ENCODE measurements around the gene TLDC2. TPM values are rescaled to one million over a fixed set of nuclear protein-coding genes. Genes with fewer than 3 reads are reported as not detected.

The TLDC2 gene
- total and polyA plus RNA-seq, 4 experiments from 2014 or later = 0.52 TPM; not detected in 3

GRCh38 chr20:36924167-36925045 lies 48.5 kb downstream of the TLDC2 start:
- DNase-seq = no peak
- Mint-ChIP-seq H3K36me3 (peaks cover 55 to 71% of the 10 kb centered on the region in 2 donors), H3K9me3 (no peaks in the 10 kb centered on the region), H3K4me3 (peak overlapping the region in 1 of 8 donors; percentile 22), H3K27me3 (no peaks in the 10 kb centered on the region), H3K4me1 (peaks cover 21 to 49% (median 32%) of the 10 kb centered on the region in 4 donors), H3K27ac (peak overlapping the region; percentile 22 to 90 (median 74))
- no peak overlapping the region for H3K4me3 ChIP-seq (ENCODE audit: low read length in 2 of 2)
- H3K9me3 ChIP-seq (ENCODE audit: control insufficient read depth in 1 of 2, low read length in 2 of 2) = no peaks in the 10 kb centered on the region
- no peaks in the 10 kb centered on the region for H3K27me3 ChIP-seq (ENCODE audit: insufficient read depth, low read length)
- H3K36me3 ChIP-seq (ENCODE audit: insufficient read depth, low read length) = peaks cover 72% of the 10 kb centered on the region
- intact Hi-C loops (cut with micrococcal nuclease) = loop anchor here (2.0 kb wide), 2 partner anchors 16 to 156 kb away; no protein-coding TSS in a partner anchor
- CTCF ChIA-PET (ENCODE audit: partially characterized antibody) = interaction anchor here (1.4 kb wide), 1 partner anchor 11 kb away, joined by 4 read pairs; no protein-coding TSS in a partner anchor
- peaks cover 39% of the 10 kb centered on the region for H3K4me1 ChIP-seq (ENCODE audit: insufficient read depth, low read length)
- H3K27ac ChIP-seq (ENCODE audit: low read depth, low read length) = peak overlapping the region; percentile 7
- POLR2A ChIA-PET (ENCODE audit: partially characterized antibody) = interaction anchor here (0.8 to 2.0 kb wide), 5 partner anchors 8 to 119 kb away, joined by 5 to 9 read pairs (median 6); no protein-coding TSS in a partner anchor

GRCh38 chr20:36925234-36925633 lies 49.3 kb downstream of the TLDC2 start:
- POLR2A ChIA-PET (ENCODE audit: partially characterized antibody) = interaction anchor here (0.6 to 1.0 kb wide), 2 partner anchors 10 to 171 kb away, joined by 3 read pairs; no protein-coding TSS in a partner anchor
- Histone ChIP-seq H3K4me1 (ENCODE audit: insufficient read depth, low read length) (peaks cover 45% of the 10 kb centered on the region), H3K27ac (ENCODE audit: low read depth, low read length) (no peak overlapping the region), H3K9me3 (ENCODE audit: control insufficient read depth in 1 of 2, low read length in 2 of 2) (no peaks in the 10 kb centered on the region), H3K36me3 (ENCODE audit: insufficient read depth, low read length) (peaks cover 74% of the 10 kb centered on the region), H3K27me3 (ENCODE audit: insufficient read depth, low read length) (no peaks in the 10 kb centered on the region), H3K4me3 (ENCODE audit: low read length in 2 of 2) (no peak overlapping the region)
- CTCF ChIA-PET (ENCODE audit: partially characterized antibody) = no interaction called here
- DNase-seq = no peak
- intact Hi-C loops (cut with micrococcal nuclease) = loop anchor here (2.0 kb wide), 2 partner anchors 16 to 156 kb away; no protein-coding TSS in a partner anchor
- Mint-ChIP-seq H3K9me3 (no peaks in the 10 kb centered on the region), H3K4me3 (no peak overlapping the region), H3K4me1 (peaks cover 21 to 51% (median 33%) of the 10 kb centered on the region in 4 donors), H3K36me3 (peaks cover 55 to 76% of the 10 kb centered on the region in 2 donors), H3K27ac (peak overlapping the region in 6 of 7 donors; percentile 22 to 81 (median 64)), H3K27me3 (no peaks in the 10 kb centered on the region)

GRCh38 chr20:36926653-36927200 lies 50.8 kb downstream of the TLDC2 start:
- Mint-ChIP-seq H3K4me1 (peaks cover 33 to 65% (median 47%) of the 10 kb centered on the region in 4 donors), H3K4me3 (peak overlapping the region in 1 of 8 donors; percentile 15)

GRCh38 chr20:36927704-36928103 lies 51.8 kb downstream of the TLDC2 start:
- POLR2A ChIA-PET (ENCODE audit: partially characterized antibody) = interaction anchor here (2.1 kb wide), 1 partner anchor 11 kb away, joined by 6 read pairs; no protein-coding TSS in a partner anchor
- H3K27me3 Mint-ChIP-seq = no peaks in the 10 kb centered on the region
- H3K36me3 Mint-ChIP-seq = peaks cover 75 to 78% of the 10 kb centered on the region in 2 donors
- peak overlapping the region in 4 of 7 donors; percentile 15 to 92 (median 42) for H3K27ac Mint-ChIP-seq
- intact Hi-C loops (cut with micrococcal nuclease) = no loop called here
- Histone ChIP-seq H3K9me3 (ENCODE audit: control insufficient read depth in 1 of 2, low read length in 2 of 2) (no peaks in the 10 kb centered on the region), H3K4me1 (ENCODE audit: insufficient read depth, low read length) (peaks cover 70% of the 10 kb centered on the region), H3K4me3 (ENCODE audit: low read length in 2 of 2) (no peak overlapping the region), H3K36me3 (ENCODE audit: insufficient read depth, low read length) (peaks cover 65% of the 10 kb centered on the region), H3K27ac (ENCODE audit: low read depth, low read length) (no peak overlapping the region), H3K27me3 (ENCODE audit: insufficient read depth, low read length) (no peaks in the 10 kb centered on the region)
- H3K4me3 Mint-ChIP-seq = peak overlapping the region in 1 of 8 donors; percentile 22
- H3K4me1 Mint-ChIP-seq = peaks cover 35 to 74% (median 52%) of the 10 kb centered on the region in 4 donors
- CTCF ChIA-PET (ENCODE audit: partially characterized antibody) = interaction anchor here (1.0 kb wide), 1 partner anchor 80 kb away, joined by 5 read pairs; no protein-coding TSS in a partner anchor
- DNase-seq = no peak
- H3K9me3 Mint-ChIP-seq = no peaks in the 10 kb centered on the region

More at GRCh38 chr20:36926653-36927200, 50.8 kb downstream of the TLDC2 start:
- DNase-seq = no peak
- Mint-ChIP-seq H3K27me3 (no peaks in the 10 kb centered on the region), H3K27ac (peak overlapping the region in 6 of 7 donors; percentile 36 to 70 (median 54)), H3K36me3 (peaks cover 70 to 77% of the 10 kb centered on the region in 2 donors), H3K9me3 (no peaks in the 10 kb centered on the region)
- ChIA-PET CTCF (ENCODE audit: partially characterized antibody) (no interaction called here), POLR2A (ENCODE audit: partially characterized antibody) (no interaction called here)
- Histone ChIP-seq H3K9me3 (ENCODE audit: control insufficient read depth in 1 of 2, low read length in 2 of 2) (no peaks in the 10 kb centered on the region), H3K4me1 (ENCODE audit: insufficient read depth, low read length) (peaks cover 60% of the 10 kb centered on the region), H3K27me3 (ENCODE audit: insufficient read depth, low read length) (no peaks in the 10 kb centered on the region), H3K27ac (ENCODE audit: low read depth, low read length) (no peak overlapping the region), H3K36me3 (ENCODE audit: insufficient read depth, low read length) (peaks cover 70% of the 10 kb centered on the region), H3K4me3 (ENCODE audit: low read length in 2 of 2) (no peak overlapping the region)
- intact Hi-C loops (cut with micrococcal nuclease) = no loop called here

GRCh38 chr20:36929290-36929689 lies 53.4 kb downstream of the TLDC2 start:
- intact Hi-C loops (cut with micrococcal nuclease) = no loop called here
- Histone ChIP-seq H3K36me3 (ENCODE audit: insufficient read depth, low read length) (peaks cover 60% of the 10 kb centered on the region), H3K9me3 (ENCODE audit: control insufficient read depth in 1 of 2, low read length in 2 of 2) (no peaks in the 10 kb centered on the region), H3K4me3 (ENCODE audit: low read length in 2 of 2) (no peak overlapping the region), H3K27me3 (ENCODE audit: insufficient read depth, low read length) (no peaks in the 10 kb centered on the region), H3K4me1 (ENCODE audit: insufficient read depth, low read length) (peaks cover 73% of the 10 kb centered on the region), H3K27ac (ENCODE audit: low read depth, low read length) (peak overlapping the region; percentile 51)
- H3K36me3 Mint-ChIP-seq = peaks cover 76 to 78% of the 10 kb centered on the region in 2 donors
- ChIA-PET POLR2A (ENCODE audit: partially characterized antibody) (interaction anchor here (2.1 to 5.7 kb wide), 4 partner anchors 10 to 114 kb away, joined by 6 to 51 read pairs (median 9); no protein-coding TSS in a partner anchor), CTCF (ENCODE audit: partially characterized antibody) (interaction anchor here (1.5 to 1.6 kb wide), 2 partner anchors 10 to 45 kb away, joined by 3 to 7 read pairs; no protein-coding TSS in a partner anchor)
- DNase-seq = no peak
- peak overlapping the region; percentile 76 to 93 (median 86) for H3K27ac Mint-ChIP-seq
- H3K4me1 Mint-ChIP-seq = peaks cover 39 to 72% (median 55%) of the 10 kb centered on the region in 4 donors
- H3K9me3 Mint-ChIP-seq = no peaks in the 10 kb centered on the region
- H3K4me3 Mint-ChIP-seq = peak overlapping the region in 2 of 8 donors; percentile 17 to 52
- no peaks in the 10 kb centered on the region for H3K27me3 Mint-ChIP-seq

GRCh38 chr20:36929691-36930090 lies 53.8 kb downstream of the TLDC2 start:
- Mint-ChIP-seq H3K9me3 (no peaks in the 10 kb centered on the region), H3K4me1 (peaks cover 36 to 70% (median 52%) of the 10 kb centered on the region in 4 donors), H3K36me3 (peaks cover 73 to 76% of the 10 kb centered on the region in 2 donors), H3K4me3 (peak overlapping the region in 2 of 8 donors; percentile 13 to 52), H3K27ac (peak overlapping the region; percentile 86 to 96 (median 92)), H3K27me3 (no peaks in the 10 kb centered on the region)
- Histone ChIP-seq H3K4me3 (ENCODE audit: low read length in 2 of 2) (no peak overlapping the region), H3K36me3 (ENCODE audit: insufficient read depth, low read length) (peaks cover 58% of the 10 kb centered on the region), H3K9me3 (ENCODE audit: control insufficient read depth in 1 of 2, low read length in 2 of 2) (no peaks in the 10 kb centered on the region), H3K4me1 (ENCODE audit: insufficient read depth, low read length) (peaks cover 72% of the 10 kb centered on the region), H3K27me3 (ENCODE audit: insufficient read depth, low read length) (no peaks in the 10 kb centered on the region), H3K27ac (ENCODE audit: low read depth, low read length) (peak overlapping the region; percentile 51)
- ChIA-PET POLR2A (ENCODE audit: partially characterized antibody) (interaction anchor here (1.0 to 5.7 kb wide), 8 partner anchors 10 to 114 kb away, joined by 3 to 51 read pairs (median 9); no protein-coding TSS in a partner anchor), CTCF (ENCODE audit: partially characterized antibody) (interaction anchor here (1.5 to 1.7 kb wide), 4 partner anchors 8 to 45 kb away, joined by 3 to 7 read pairs (median 4); no protein-coding TSS in a partner anchor)
- no peak for DNase-seq
- intact Hi-C loops (cut with micrococcal nuclease) = loop anchor here (1.0 to 2.0 kb wide), 3 partner anchors 15 to 79 kb away; no protein-coding TSS in a partner anchor

Data from CD4-positive, alpha-beta memory T cell (primary cell).